Measurements from ENCODE around the gene TOGARAM1.

DNA sequence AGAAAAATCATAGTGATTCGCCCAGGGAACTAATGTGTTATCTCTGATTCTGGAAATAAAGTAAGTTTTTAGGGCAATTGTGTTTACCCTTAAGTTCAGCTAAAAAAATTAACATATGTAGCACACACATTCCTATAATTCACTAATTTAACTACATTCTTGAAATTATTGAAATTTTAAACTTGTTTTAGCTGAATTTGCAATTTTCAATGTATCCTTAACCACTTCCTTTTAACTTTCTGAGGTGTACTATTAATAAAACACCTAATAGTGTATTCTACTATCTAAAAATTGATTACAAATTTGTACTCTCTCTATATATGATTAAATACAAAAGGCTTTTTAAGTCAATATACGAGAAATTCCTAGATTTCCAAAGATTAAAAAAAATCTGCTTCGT lies 2.5 kb upstream of the TOGARAM1 start:
- TF ChIP-seq CTCF (conservative IDR thresholded peaks at IDR 0.05) (no peak), EZH2 (IDR thresholded peaks at IDR 0.05; ENCODE audit: low read depth) (no peak)

All from PC-9 (cell line).